ENCODE measurements around the gene ASS1.

DNA sequence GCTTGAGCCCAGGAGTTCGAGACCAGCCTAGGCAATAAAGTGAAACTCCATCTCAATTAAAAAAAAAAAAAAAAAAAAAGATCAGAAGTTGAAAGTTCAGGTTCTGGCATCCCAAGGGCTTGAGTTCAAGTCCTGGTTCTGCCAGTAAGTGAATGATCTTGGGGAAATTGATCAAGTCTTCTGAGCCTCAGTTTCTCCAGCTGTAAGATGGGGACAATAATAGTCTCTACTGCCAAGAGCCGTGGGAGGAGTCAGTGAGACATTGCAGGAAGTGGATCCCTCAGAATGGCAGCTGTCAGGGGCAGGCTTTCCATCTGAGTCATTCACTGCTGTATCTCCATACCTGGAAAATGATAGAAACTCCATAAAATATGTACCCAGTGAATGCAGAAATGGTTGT lies 96.8 kb downstream of the ASS1 start:
- TF ChIP-seq POLR2AphosphoS5 (IDR thresholded peaks at IDR 0.05) (no peak), CTCF (IDR thresholded peaks at IDR 0.05) (no peak), POLR2A (IDR thresholded peaks at IDR 0.05) (no peak)
